H9 (cell line): ENCODE results near the gene TRIOBP. TPM values are rescaled to one million over a fixed set of nuclear protein-coding genes. Genes with fewer than 3 reads are reported as not detected.

Source experiments
- DNase-seq: peaks from one replicate; pipeline ENCODE4 v3.0.0-alpha.2; 2017
- H2AFZ ChIP-seq: one replicate; pipeline ENCODE4 v1.6.1; 2013; ENCODE audit warnings: mild to moderate bottlenecking, low read length, control low read depth, moderate library complexity
- H2AK5ac ChIP-seq: 2 replicates; pipeline ENCODE4 v1.6.1; 2013; ENCODE audit warnings: low read length, control low read depth, mixed read lengths; ENCODE audit not compliant: insufficient read length
- H2BK120ac ChIP-seq: one replicate; pipeline ENCODE4 v1.6.1; 2013; ENCODE audit warnings: low read depth, mild to moderate bottlenecking, low read length, control low read depth, inconsistent platforms; ENCODE audit not compliant: poor library complexity, severe bottlenecking
- H2BK12ac ChIP-seq: 2 replicates; pipeline ENCODE4 v1.6.1; 2013; ENCODE audit warnings: low read length, control low read depth, mixed read lengths, low read depth; ENCODE audit not compliant: insufficient read length
- H2BK15ac ChIP-seq: 2 replicates; pipeline ENCODE4 v1.6.1; 2013; ENCODE audit warnings: low read depth, low read length, control low read depth
- H2BK20ac ChIP-seq: one replicate; pipeline ENCODE4 v1.6.1; 2013; ENCODE audit warnings: low read depth, mild to moderate bottlenecking, low read length, control low read depth, inconsistent platforms; ENCODE audit not compliant: poor library complexity, severe bottlenecking
- H2BK5ac ChIP-seq: 2 replicates; pipeline ENCODE4 v1.6.1; 2013; ENCODE audit warnings: low read length, control low read depth, mixed read lengths; ENCODE audit not compliant: insufficient read length
- H3K14ac ChIP-seq: 2 replicates; pipeline ENCODE4 v1.6.1; 2013; ENCODE audit warnings: low read length, control low read depth; ENCODE audit not compliant: insufficient read depth
- H3K18ac ChIP-seq: 2 replicates; pipeline ENCODE4 v1.6.1; 2013; ENCODE audit warnings: low read depth, mild to moderate bottlenecking, mixed read lengths, low read length, control low read depth; ENCODE audit not compliant: insufficient read length
- H3K23ac ChIP-seq: 2 replicates; pipeline ENCODE4 v1.6.1; 2013; ENCODE audit warnings: low read length, control low read depth, mixed read lengths, low read depth; ENCODE audit not compliant: insufficient read length
- H3K23me2 ChIP-seq: 2 replicates; pipeline ENCODE4 v1.6.1; 2013; ENCODE audit warnings: low read depth, mild to moderate bottlenecking, mixed read lengths, low read length, control low read depth; ENCODE audit not compliant: insufficient read length, poor library complexity, severe bottlenecking
- H3K27ac ChIP-seq: 2 replicates; pipeline ENCODE4 v1.5.1; 2013; ENCODE audit warnings: low read length, control low read depth, mixed read lengths, low read depth; ENCODE audit not compliant: insufficient read length
- H3K27me3 ChIP-seq: 2 replicates; pipeline ENCODE4 v1.6.1; 2013; ENCODE audit warnings: low read length, control low read depth, inconsistent platforms; ENCODE audit not compliant: insufficient read depth
- H3K4ac ChIP-seq: 2 replicates; pipeline ENCODE4 v1.6.1; 2013; ENCODE audit warnings: low read depth, mild to moderate bottlenecking, control low read depth, inconsistent platforms, low read length, moderate library complexity
- H3K4me1 ChIP-seq: 2 replicates; pipeline ENCODE4 v1.6.1; 2013; ENCODE audit warnings: low read length, control low read depth, inconsistent platforms; ENCODE audit not compliant: insufficient read depth
- H3K4me2 ChIP-seq: 2 replicates; pipeline ENCODE4 v1.6.1; 2013; ENCODE audit warnings: low read length, control low read depth, mixed read lengths; ENCODE audit not compliant: insufficient read length, insufficient read depth
- H3K56ac ChIP-seq: 2 replicates; pipeline ENCODE4 v1.6.1; 2013; ENCODE audit warnings: low read depth, mild to moderate bottlenecking, mixed read lengths, low read length, control low read depth; ENCODE audit not compliant: insufficient read length
- H3K79me1 ChIP-seq: 2 replicates; pipeline ENCODE4 v1.6.1; 2013; ENCODE audit warnings: low read depth, mild to moderate bottlenecking, moderate library complexity, low read length, control low read depth, inconsistent platforms; ENCODE audit not compliant: insufficient read depth, poor library complexity, severe bottlenecking
- H3K79me2 ChIP-seq: 2 replicates; pipeline ENCODE4 v1.6.1; 2013; ENCODE audit warnings: low read length, control low read depth, inconsistent platforms; ENCODE audit not compliant: insufficient read depth
- H3K9ac ChIP-seq: 2 replicates; pipeline ENCODE4 v1.6.1; 2013; ENCODE audit warnings: low read length, control low read depth, mixed read lengths; ENCODE audit not compliant: insufficient read length; ENCODE audit errors: extremely low read depth
- H3K9me3 ChIP-seq: one replicate; pipeline ENCODE4 v1.6.1; 2013; ENCODE audit warnings: low read depth, low read length, inconsistent platforms; ENCODE audit not compliant: control insufficient read depth
- H3T11ph ChIP-seq: one replicate; pipeline ENCODE4 v1.6.1; 2013; ENCODE audit warnings: mild to moderate bottlenecking, low read length, control low read depth, inconsistent platforms
- H4K20me1 ChIP-seq: one replicate; pipeline ENCODE4 v1.6.1; 2013; ENCODE audit not compliant: control insufficient read depth, insufficient read length, insufficient read depth
- H4K5ac ChIP-seq: 2 replicates; pipeline ENCODE4 v1.6.1; 2013; ENCODE audit warnings: low read depth, mild to moderate bottlenecking, mixed read lengths, low read length, control low read depth; ENCODE audit not compliant: insufficient read length
- H4K8ac ChIP-seq: replicated peaks from 2 replicates; pipeline ENCODE4 v1.6.1; 2013; ENCODE audit warnings: low read length, control low read depth, mixed read lengths, low read depth; ENCODE audit not compliant: insufficient read length
- H4K91ac ChIP-seq: 2 replicates; pipeline ENCODE4 v1.6.1; 2013; ENCODE audit warnings: low read depth, mild to moderate bottlenecking, moderate library complexity, mixed read lengths, low read length, control low read depth; ENCODE audit not compliant: insufficient read length
- H3K27ac Mint-ChIP-seq, 3 experiments: 2 replicates in 2 of 3; 3 replicates in 1 of 3; pipeline ENCODE4 v1.8.0; 2020 to 2021; ENCODE audit warnings: mixed read lengths in 3 of 3, mild to moderate bottlenecking in 1 of 3, moderate library complexity in 1 of 3
- H3K27me3 Mint-ChIP-seq: 2 replicates; pipeline ENCODE4 v1.8.0; 2021; ENCODE audit warnings: low read depth, mild to moderate bottlenecking, moderate library complexity, mixed read lengths
- H3K36me3 Mint-ChIP-seq, 3 experiments: 2 replicates in 2 of 3; 3 replicates in 1 of 3; pipeline ENCODE4 v1.8.0; 2020 to 2021; ENCODE audit warnings: low read depth in 3 of 3, mixed read lengths in 3 of 3; ENCODE audit not compliant: insufficient read depth in 1 of 3
- H3K4me1 Mint-ChIP-seq, 2 experiments: 2 replicates each; pipeline ENCODE4 v1.8.0; 2020; ENCODE audit warnings: mixed read lengths in 2 of 2
- H3K4me3 Mint-ChIP-seq, 2 experiments: 2 replicates in 1 of 2; 3 replicates in 1 of 2; pipeline ENCODE4 v1.8.0; 2020 to 2021; ENCODE audit warnings: mild to moderate bottlenecking in 2 of 2, mixed read lengths in 2 of 2, moderate library complexity in 1 of 2
- H3K9me3 Mint-ChIP-seq, 2 experiments: 2 replicates in 1 of 2; 3 replicates in 1 of 2; pipeline ENCODE4 v1.8.0; 2020; ENCODE audit warnings: mild to moderate bottlenecking in 2 of 2, mixed read lengths in 2 of 2, moderate library complexity in 1 of 2
- WGBS: extraction: QIAGEN DNeasy Blood & Tissue Kit; methylation state at CpG from one replicate; pipeline ENCODE4 v1.1.7; 2013; ENCODE audit warnings: missing lambda C conversion rate, low lambda C conversion rate, mixed read lengths; ENCODE audit not compliant: insufficient read length; ENCODE audit errors: extremely low coverage; 5-methylcytosine and 5-hydroxymethylcytosine counted together
- total RNA-seq: library from RNA; stranded (reverse); gene quantifications from 2 replicates; pipeline ENCODE4 v1.2.1, GENCODE V29; 2021
- TF ChIP-seq, protein P1 (sequence below): fragments of 200-600 bp; sonication (generic); conservative IDR thresholded peaks from 3 replicates; pipeline ENCODE4 v1.8.0; 2021; ENCODE audit warnings: antibody characterized with exemption, mild to moderate bottlenecking

Gene TRIOBP
- total RNA-seq, 1 experiment from 2014 or later: 52.7 TPM

DNA sequence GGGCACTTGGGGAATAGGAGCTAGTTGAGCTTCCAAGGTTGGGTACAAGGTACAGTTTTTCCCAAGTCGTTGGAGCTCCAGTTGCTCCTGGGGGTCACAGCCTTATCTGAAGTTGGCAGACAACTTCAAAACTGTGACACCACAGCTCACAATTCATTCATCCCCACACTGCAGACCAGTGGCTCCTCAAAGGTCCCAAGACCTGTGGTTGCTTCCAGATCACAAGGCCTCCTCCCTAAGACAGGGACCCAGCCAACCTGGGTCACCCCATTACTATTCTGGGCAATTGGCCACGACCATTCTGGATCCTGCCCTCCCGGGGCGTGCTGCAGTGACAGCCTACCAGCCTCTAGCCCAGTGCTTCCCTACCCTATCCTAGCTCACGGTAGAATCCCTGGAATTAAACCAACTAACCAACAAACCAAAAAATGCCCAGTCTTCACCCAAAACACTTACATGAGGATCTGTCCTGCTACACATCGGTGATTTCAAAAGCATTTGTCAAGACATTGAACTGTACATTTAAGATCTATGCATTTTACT, 39.2 kb upstream of the TRIOBP start:
- Histone ChIP-seq H3T11ph (no peak overlapping the region), H3K27ac (peak overlapping the region; percentile 2), H4K20me1 (no peaks in the 10 kb centered on the region), H2BK120ac (no peak overlapping the region), H3K56ac (no peak overlapping the region), H2AK5ac (no peak overlapping the region), H3K9ac (no peak overlapping the region), H3K14ac (no peak overlapping the region), H4K8ac (no peak overlapping the region), H3K27me3 (no peaks in the 10 kb centered on the region), H2BK15ac (no peak overlapping the region), H3K23me2 (peaks cover 7% of the 10 kb centered on the region), H3K4ac (no peak overlapping the region), H2AFZ (peak overlapping the region; percentile 89), H3K18ac (no peak overlapping the region), H2BK5ac (no peak overlapping the region), H3K4me1 (peaks cover 2% of the 10 kb centered on the region; the same call in 1 of the 2 replicates), H3K4me2 (peak overlapping the region; percentile 86), H3K79me2 (peaks cover 22% of the 10 kb centered on the region; the same call in 1 of the 2 replicates), H2BK12ac (no peak overlapping the region), H2BK20ac (no peak overlapping the region), H4K91ac (no peak overlapping the region), H4K5ac (no peak overlapping the region), H3K79me1 (peaks cover 8% of the 10 kb centered on the region), H3K23ac (no peak overlapping the region), H3K9me3 (no peaks in the 10 kb centered on the region)
- peak overlapping the region in 1 of 3 experiments; percentile 97; a peak in 4 of 7 replicates for H3K27ac Mint-ChIP-seq
- DNase-seq: no peak
- H3K36me3 Mint-ChIP-seq: peaks cover 5 to 27% (median 24%) of the 10 kb centered on the region in 3 experiments; a peak in 6 of 7 replicates
- H3K27me3 Mint-ChIP-seq: no peaks in the 10 kb centered on the region
- peak overlapping the region; percentile 82 to 89 for H3K4me3 Mint-ChIP-seq
- H3K4me1 Mint-ChIP-seq: peaks cover 22 to 23% of the 10 kb centered on the region in 2 experiments
- TF ChIP-seq, protein P1, sequence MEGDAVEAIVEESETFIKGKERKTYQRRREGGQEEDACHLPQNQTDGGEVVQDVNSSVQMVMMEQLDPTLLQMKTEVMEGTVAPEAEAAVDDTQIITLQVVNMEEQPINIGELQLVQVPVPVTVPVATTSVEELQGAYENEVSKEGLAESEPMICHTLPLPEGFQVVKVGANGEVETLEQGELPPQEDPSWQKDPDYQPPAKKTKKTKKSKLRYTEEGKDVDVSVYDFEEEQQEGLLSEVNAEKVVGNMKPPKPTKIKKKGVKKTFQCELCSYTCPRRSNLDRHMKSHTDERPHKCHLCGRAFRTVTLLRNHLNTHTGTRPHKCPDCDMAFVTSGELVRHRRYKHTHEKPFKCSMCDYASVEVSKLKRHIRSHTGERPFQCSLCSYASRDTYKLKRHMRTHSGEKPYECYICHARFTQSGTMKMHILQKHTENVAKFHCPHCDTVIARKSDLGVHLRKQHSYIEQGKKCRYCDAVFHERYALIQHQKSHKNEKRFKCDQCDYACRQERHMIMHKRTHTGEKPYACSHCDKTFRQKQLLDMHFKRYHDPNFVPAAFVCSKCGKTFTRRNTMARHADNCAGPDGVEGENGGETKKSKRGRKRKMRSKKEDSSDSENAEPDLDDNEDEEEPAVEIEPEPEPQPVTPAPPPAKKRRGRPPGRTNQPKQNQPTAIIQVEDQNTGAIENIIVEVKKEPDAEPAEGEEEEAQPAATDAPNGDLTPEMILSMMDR: no peak
- no peaks in the 10 kb centered on the region; a peak in 1 of 5 replicates for H3K9me3 Mint-ChIP-seq
- WGBS: no CpG with 5 or more reads among the region's 6 CpGs
